CD4-positive, alpha-beta T cell treated with Interferon gamma for 1 hour (primary cell): ENCODE data around the gene C1QL1.

Source experiments
- DNase-seq: peaks from one replicate; pipeline ENCODE4 v3.0.0-alpha.2; 2020

The C1QL1 gene

DNA sequence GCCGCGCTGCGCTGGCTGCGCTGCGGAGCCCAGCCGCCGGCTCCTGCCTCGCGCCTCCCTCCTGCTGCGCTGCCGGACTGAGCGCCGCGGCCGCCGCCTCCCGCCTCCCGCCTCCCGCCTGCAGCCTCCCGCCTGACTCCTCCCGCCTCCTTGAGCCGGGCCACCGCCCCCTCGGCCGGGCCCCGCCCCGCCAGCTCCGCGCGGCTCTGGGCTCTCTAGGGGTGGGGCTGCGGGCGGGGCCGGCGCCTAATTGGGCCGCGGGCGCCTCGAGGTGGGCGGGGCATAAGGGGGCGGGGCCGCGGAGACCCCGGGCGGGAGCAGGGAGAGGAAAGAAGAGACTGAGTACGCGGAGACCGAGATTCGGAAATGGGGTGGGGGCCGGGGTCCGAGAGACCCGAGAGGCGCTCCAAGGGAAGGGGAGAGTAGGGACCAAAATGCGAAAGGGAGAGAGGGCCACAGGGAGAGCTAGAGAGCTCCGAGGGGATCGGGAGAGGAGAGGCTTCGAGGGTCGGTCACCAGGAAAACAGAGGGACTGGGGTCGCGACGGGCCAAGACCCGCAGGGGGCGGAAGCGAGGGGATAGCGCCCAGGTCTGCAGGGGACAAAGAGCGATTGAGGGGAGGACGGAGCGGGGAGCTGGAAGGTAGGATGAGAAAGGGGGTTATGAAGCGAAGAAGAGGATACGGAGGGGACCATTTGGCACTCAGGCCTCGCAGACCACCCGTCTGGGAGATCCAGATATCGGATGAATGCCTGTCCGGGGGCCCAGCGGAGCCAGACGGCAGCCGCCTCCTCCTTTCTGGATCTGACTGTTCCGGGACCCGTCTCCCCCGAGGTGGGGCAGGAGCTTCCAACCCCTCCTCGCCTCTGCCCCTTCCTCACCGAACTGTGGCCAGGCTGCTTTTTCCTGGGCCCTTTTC, at the start of gene C1QL1:
TSS of gene C1QL1 (minus strand) at position 79 of the 919 bp plus-strand sequence. CDS start 255 bp downstream, outside the sequence.
- peak; percentile 86 for DNase-seq

DNA sequence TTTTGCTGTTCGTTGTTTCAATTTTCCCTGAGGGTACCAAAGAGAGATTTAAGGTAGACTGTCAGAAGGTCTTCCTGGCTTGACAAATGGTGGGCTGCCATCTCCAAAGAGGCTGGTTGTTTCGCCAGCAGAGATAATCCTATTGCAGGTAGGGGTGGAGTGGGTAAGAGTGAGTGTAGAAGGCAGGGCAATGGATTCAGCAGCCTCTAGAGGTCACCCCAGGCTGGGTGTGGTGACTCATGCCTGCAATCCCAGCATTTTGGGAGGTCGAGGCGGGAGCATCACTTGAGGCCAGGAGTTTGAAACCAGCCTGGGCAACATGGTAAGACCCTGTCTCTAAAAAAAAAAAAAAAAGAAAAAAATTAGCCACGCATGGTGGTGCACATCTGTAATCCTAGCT, 48.7 kb upstream of the C1QL1 start:
- DNase-seq = no peak

DNA sequence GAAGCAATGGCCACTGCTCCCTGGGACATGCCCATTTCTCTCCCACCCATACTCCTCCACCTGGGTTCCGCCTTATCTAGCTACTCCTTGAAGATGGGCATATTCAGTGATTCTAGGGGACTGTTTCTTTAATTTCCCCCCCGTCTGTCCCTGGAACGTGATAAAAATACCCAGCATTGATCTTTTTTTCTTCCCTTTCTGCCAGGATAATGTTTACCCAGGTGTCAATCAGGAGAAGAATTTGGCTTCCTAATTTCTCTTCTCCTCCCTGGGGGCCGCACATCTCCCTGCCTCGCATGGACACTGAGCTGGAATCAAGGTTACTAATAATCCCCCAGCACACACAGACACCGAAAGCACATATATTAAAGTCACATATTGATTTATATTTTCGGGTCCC, 48.1 kb upstream of the C1QL1 start:
- DNase-seq = no peak

DNA sequence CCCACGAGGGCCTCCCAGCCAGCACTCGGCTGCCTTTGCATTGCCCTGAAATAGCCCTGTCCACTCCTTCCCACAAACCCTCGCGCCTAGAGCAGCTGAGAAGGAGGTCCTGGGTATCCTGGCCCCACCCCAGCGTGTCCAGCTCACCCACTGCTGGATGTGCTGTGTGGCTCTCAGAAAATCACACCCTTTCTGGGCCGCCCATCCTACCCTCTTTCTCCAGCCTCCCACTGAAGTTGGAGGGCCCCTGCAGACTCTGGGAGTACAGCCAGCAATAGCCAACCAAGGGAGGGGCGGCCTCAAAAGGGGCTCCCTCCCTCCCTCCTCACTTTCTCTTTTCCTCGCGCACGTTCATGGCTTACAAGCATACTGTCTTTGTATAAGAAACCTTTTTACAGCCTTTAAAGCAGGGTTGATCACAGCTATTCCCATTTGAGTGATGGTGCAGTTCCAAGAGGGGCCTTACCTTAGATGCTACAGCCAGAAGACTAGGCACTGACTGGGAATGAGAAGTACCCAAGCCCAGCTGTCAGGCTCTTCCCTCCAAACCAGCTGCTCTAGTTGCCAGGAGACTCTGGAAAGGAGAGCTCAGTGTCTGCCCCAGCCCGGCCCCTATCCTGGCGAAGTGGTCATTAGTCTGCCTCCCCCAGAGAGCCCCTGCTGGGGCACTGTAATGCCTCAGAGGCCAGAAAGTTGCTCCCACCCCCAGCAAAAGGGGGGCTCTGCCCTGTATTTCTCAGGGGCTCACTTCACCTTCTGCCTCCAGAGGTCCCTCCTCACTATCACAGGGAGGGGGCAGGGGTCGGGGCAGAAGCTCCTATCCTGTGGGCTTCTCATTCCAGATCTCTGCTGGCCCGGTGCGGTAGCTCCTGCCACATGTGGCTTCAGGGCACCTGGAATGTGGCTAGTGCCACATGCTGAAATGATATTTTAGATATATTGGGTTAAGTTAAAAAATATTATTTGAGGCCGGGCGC, 45.2 kb upstream of the C1QL1 start:
- no peak for DNase-seq

DNA sequence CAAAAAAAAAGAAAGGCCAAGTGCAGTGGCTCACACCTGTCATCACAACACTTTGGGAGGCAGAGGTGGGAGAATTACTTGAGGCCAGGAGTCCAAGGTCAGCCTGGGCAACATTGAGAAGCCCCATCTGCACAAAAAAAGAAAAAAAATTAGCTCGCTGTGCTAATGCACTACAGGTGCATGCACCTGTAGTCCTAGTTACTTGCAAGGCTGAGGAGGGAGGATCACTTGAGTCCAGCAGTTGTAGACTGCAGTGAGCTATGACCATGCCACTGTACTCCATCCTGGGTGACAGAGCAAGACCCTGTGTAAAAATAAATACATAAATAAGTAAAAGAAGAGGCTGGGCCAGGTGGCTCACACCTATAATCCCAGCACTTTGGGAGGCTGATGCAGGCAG, 43.7 kb upstream of the C1QL1 start:
- DNase-seq = no peak

DNA sequence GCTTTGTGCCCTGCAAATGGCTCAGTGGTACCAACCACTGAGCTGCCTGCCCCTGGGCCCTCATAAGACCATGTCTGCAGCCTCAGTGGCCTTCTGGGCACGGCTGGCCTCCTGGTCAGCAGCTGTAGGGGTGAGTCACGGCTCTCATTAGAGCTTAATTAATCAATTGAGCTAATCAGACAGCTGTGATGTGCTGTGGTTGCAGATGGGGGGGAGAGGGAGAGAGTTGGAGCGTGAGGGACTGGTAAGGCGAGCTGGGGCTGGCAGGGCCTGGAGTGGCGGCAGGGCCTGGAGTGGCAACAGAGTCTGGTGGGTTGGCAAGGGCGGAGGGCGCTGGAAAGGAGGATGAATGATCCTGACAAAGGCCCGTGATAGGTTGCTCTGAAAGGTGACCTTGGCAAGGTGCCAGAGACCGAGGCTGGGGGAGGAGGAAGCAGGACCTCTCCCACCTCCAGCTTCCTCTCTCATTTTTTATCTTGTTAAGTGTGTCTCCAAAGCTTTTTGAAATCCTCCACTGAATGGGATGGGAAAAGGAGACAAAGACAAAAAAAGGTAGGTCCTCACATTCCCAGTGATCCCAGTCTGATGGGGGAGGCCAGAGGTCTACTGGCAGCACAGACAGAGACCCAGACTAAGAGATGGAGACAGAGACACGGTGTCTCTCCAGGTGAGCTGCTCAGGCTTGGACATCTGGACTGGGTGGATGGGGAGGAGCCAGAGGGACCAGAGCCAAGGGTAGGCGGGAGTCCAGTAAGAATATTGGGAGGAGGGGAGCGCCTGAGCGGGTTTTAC, 41.8 kb upstream of the C1QL1 start:
- no peak for DNase-seq

DNA sequence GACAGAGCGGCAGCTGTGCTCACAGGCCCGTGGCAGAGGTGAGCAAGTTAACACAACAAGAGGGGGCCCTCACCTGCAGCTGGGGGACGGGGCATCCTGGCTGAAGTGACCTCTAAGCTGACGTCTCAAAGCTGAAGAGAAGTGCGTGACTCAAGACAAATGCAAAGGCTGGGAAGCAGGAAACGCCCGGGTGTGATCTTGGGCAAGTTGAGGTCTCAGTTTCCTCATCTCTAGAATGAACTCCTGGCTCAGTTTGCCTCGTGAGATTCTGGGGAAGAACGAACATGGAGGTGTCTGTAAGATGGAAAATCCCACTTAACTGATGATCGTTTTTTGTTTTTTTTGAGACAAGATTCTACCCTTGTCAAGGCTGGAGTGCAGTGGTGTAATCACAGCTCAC, 40.1 kb upstream of the C1QL1 start:
- DNase-seq = no peak

DNA sequence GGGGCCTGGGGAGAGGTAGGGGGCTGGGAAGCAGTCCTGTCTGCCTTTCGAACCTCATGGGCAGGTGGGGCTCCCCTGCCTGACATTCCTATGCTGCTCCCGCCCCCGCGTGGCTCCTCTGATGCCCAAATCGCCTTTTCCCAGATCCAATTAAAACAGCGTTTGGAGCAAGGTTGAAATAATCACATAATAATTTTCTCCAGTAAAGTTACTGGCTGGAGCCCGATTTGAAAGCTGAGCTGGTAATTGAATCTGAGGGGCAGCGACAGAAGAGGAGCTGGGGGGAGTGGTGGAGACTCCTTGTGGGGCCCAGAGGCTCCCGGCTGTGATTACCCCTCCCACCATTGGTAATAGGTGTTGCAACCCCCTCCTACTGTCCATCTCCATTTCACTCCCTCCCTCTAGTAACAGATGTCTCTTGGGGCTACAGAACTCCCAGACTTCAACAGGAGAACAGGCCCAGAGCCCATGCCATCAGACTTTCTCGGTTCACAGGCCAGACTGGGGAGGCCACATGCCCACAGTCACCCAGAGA, 38.9 kb upstream of the C1QL1 start:
- no peak for DNase-seq

DNA sequence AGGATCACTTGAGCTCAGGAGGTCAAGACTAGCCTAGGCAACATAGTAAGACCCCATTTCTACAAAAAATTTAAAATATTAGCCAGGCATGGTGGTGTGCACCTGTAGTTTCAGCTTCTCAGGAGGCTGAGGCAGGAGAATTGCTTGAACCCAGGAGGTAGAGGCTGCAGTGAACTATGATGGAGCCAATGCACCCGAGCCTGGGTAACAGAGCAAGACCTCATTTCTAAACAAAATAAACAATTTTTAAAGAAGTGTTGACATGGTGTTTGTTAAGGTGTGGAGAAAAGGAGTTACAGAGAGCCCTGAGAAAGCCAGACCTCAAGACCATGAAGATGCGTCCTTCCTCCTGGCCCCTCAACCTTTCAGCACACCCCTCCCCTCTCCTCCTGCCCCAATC, 37.6 kb upstream of the C1QL1 start:
- no peak for DNase-seq

DNA sequence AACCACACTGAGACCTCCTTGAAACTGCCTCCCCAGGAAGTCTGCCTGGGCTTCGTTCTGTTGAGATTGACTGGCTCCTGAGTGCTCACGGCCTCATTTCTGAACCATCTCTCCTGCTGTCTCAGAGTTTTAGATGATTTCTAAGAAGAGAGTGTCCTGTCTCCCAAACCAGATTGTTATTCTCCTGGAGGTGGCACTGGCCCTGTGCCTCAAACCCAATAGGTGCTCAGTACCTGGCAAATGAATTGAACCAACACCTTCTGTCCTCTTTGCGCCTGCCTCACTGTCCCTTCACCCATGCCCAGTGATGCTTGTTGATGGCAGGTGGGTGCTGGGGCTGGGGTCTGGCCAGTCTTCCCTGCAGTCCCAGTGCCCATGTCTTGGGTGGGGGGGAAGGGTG, 36.3 kb upstream of the C1QL1 start:
- no peak for DNase-seq

DNA sequence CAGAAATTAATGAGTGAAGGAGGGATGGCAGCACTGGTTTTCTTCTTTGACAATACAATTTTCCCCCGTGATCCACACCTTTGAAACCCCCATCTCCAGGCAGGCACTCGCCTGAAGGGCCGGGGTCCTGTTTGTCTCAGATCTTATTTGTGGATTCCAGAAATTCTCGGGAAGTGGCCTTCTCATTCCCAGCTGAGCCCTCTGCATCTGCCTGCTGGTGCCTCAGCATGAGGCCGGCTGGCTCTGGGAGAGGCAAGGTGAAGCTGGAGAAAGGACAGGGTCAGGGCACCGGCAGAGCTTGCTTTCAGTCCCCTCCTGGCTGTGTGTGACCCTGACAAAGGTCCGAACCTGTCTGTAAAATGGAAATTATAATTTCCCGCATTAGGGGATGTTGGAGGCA, 35.8 kb upstream of the C1QL1 start:
- no peak for DNase-seq

DNA sequence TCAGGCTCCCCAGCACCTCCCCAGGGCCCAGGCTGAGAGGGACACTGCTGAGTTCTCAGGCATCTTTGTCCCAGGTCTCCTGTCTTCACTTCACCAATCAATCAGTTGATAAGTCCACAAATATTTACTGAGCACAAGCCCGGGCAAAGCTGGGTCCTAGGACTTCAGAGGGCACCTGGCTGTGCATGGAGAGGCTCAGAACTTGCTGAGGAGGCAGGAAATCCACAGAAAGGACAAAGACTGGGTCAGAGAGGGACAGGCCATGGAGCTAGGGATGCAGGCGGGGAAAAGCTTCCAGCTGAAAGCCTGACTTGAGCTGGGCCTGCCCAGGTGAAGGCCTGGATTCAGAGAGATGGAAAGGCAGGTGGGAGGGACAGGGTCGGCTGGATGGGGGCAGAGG, 33.2 kb upstream of the C1QL1 start:
- DNase-seq = no peak

DNA sequence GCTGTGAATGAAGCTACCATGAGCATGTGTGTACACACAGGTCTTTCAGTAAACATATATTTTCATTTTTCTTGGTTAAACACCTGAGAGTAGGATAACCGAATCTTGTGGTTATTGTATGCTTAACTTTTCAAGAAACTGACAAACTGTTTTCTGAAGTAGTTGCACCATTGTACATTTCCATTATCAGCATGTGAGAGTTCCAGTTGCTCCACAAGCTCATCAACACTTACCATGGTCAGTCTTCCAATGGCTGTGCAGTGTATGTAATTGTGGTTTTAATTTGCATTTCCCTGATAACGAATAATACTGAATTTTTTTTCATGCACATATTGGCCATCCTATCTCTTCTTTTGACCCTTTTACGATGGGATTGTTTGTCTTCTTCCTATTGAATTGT, 31.3 kb upstream of the C1QL1 start:
- DNase-seq = no peak

DNA sequence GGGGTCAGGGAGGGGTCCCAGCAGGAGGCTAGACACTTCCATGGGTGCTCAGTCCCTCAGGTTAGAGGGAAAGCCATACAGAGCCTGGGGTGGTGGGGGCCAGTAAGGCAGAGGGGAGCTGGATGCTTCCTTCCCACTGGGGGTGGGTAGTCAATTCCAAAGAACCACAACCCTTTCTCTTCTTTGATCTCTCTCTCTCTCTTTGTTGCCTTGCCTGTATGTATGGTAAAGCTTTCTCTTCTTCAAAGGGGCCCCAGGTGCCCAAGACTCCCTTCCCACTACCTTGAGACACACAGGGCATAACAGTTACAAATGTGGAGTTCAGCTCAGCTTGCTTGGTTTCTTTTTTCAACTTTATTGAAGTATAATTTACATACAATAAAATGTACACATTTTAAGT, 30.5 kb upstream of the C1QL1 start:
- DNase-seq = no peak

DNA sequence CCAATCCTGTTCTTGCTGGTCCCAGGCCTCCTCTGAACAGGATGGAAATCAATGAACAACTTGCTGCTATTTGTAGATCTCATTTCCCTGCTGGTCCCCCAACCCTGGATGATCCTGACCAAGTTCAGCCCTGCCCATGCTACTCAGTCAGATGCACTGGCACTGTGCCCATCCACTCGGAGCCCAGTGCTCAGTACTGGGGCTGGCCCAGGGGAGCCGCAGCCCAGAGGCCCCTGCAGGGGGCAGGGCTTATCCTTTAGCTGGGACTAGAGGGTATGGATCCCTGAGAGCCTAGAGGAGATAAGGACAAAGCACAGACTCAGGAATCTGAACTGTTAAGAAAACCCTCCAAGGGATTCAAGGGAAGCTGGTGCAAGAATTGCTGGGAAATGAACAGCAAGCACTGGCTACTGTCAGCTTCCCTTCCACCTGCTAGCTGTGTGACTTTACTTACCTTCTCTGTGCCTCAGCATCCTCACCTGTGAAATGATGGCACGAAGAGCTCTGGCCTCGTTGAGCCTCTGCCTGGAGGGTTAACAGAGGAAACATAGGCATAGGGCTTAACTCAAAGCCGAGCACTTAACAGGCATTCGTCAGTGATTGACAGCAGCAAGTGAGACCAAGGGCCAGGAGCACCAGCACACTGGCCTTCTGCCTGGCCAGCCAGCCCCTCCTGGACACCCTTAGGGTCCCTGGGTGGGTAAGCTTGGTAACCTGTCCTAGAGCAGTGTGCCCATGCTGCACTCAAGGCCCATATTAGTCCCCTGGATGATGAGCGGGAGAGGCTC, 29.8 kb upstream of the C1QL1 start:
- DNase-seq = no peak

DNA sequence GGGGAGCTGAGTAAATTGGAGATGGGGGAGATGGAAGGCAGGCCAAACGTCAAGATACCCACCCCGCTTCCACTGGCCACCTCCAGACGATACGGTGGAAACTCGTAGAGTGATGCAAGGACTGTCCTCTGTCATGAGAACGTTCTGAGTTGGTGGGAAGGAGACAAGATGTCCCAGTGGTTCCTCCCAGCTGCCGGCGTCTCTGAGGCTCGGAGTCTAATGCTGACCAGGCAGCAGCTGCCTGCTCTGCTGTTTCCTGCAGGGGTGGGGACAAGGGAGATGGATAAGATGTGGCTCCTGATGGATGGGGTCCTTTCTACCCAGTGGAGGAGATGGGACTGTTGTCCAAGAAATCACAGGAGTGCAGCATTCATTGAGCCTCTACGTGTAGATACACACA, 28.2 kb upstream of the C1QL1 start:
- no peak for DNase-seq

DNA sequence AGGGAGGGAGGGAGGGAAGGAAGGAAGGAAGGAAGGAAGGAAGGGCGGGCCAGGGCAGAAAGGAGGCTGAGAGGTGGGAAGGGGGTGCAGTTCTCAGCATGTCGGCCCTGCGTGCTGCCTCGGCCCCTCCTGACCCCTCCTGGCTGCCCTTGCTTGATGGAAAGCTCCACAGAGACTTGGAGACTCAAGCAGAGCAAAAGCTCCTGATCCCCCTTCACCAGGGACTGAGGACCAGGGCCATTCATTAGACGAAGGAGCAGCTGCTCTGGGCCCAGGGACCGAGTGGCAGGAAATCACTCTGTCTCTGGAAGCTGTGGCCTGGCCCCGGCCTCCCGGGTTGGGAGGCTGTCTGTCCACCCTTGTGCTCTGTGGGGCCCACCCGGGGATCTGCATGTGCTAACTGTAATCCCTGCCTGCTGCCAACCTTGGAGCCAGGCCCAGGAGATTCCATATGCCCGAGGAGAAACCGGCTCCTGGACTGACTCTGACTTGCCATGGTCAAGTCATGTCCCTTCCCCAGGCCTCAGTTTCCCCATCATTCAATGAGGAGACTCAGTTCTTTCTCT, 27.4 kb upstream of the C1QL1 start:
- DNase-seq = no peak

DNA sequence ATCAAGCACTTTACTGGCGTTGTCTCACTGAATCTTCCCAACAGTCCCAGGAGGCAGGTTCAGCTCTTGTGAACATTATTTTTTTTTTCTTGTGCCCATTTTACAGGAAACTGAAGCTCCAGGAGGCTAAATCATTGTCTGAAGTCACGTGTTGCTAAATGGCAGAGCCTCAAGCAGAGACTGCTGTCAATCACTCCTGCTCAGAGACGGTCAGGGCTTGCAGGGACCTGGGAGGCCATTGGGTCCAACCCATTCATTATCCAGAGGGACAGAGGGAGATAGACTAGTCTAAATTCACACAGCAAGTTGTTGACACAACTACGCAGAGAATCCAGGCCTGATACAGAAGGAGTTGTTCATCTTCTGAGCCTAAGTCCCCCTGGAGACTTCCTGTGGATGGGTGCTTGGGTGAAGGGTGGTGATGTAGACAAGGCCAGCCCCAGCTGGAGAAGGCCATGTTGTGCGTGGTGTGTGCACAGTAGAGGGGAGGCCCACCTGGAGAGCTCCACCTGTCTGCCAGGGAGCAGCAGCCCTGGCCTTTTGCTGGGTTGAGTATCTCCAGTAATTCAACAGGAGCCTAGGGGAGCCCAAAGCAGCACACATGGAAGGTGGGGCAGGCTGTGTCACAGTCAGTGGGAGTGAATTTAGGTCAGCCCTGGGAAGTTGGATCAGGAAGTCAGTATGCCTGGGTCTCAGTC, 24.3 kb upstream of the C1QL1 start:
- no peak for DNase-seq

DNA sequence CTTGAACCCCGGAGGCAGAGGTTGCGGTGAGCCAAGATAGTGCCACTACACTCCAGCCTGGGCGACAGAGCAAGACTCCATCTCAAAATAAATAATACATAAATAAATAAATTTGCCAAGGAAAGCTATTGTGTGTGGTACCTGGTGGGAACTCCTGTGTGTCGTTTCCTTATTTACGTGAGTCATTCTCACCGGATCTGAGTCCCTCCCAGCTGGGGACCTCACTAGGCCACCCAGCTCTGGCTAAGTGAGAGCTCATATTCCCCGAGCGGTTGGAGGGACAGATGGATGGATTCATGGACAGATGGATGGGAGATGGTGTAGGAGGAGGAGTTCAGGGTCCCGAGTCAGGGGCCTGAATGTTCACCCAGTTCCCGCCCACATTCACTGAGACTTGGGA, 22.9 kb upstream of the C1QL1 start:
- no peak for DNase-seq

DNA sequence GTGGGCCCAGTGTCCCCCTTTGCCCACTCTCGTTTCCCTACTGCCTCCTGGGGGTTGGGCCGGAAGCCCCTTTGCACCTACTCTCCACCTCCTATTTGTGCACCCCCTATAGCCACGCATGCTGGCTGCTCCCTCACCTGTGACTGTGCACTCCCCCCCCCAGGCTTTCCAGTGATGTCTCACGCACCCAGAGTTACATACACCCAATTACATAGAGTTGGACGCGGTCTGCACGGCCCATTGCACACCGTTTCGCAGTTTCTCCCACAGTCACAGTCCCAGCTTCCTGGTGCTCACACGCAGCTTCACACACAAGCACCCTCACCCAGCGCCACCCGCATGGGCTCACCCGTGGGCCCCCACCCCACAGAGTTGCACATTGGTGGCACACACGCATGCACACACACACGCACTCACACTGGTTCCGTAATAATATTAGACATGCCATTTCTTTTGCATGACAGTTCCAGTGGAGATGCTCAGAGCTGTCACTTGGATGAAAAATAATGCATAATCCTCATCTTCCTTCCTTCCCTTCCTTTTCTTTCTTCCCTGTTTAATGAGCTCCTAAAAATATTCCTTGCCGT, 21.5 kb upstream of the C1QL1 start:
- no peak for DNase-seq
